GM19397 (cell line): ENCODE measurements around the gene TNNI3K.

Experiments
- ATAC-seq: cut with Tn5 transposase; IDR thresholded peaks from one replicate; pipeline ENCODE4 v1.9.1; 2021; ENCODE audit warnings: mild to moderate bottlenecking, moderate library complexity; ENCODE audit not compliant: unreplicated experiment

TNNI3K gene

GRCh38 chr1:74545821-74546220, 310.6 kb downstream of the TNNI3K start:
- ATAC-seq, result no peak

- ATAC-seq, result no peak
These were observed 314.0 kb downstream of the TNNI3K start for GRCh38 chr1:74548961-74549750.

- no peak for ATAC-seq
These were observed 314.7 kb downstream of the TNNI3K start for GRCh38 chr1:74549932-74550331.

GRCh38 chr1:74570797-74571492, 335.8 kb downstream of the TNNI3K start:
- ATAC-seq, result no peak

GRCh38 chr1:74571493-74571800, 336.3 kb downstream of the TNNI3K start:
- no peak for ATAC-seq

- ATAC-seq, result no peak
These were observed 336.7 kb downstream of the TNNI3K start for GRCh38 chr1:74571891-74572290.

GRCh38 chr1:74578101-74578500, 342.9 kb downstream of the TNNI3K start:
- no peak for ATAC-seq

GRCh38 chr1:74579425-74579824, 344.2 kb downstream of the TNNI3K start:
- ATAC-seq, result peak; percentile 100

GRCh38 chr1:74583397-74583796, 348.2 kb downstream of the TNNI3K start:
- ATAC-seq, result no peak

GRCh38 chr1:74584185-74584584, 349.0 kb downstream of the TNNI3K start:
- ATAC-seq, result no peak

GRCh38 chr1:74586253-74586897, 351.2 kb downstream of the TNNI3K start:
- no peak for ATAC-seq

- no peak for ATAC-seq
These were observed 352.7 kb downstream of the TNNI3K start for GRCh38 chr1:74587888-74588287.

- ATAC-seq, result no peak
These were observed 355.1 kb downstream of the TNNI3K start for GRCh38 chr1:74590288-74590687.

GRCh38 chr1:74591949-74592348, 356.8 kb downstream of the TNNI3K start:
- no peak for ATAC-seq

GRCh38 chr1:74592580-74593355, 357.6 kb downstream of the TNNI3K start:
- no peak for ATAC-seq
